Psoas muscle (tissue), 8 donors: Measurements from ENCODE around the gene CUTA. TPM values are rescaled to one million over a fixed set of nuclear protein-coding genes. Genes with fewer than 3 reads are reported as not detected.
A peak's percentile ranks its signal among the peaks of the same experiment; 100 is the strongest.

ENCODE experiments used
- ATAC-seq, 4 donors: fragments of 200-7000 bp; cut with Tn5 transposase; one replicate each; pipeline ENCODE4 v1.9.1; 2020; ENCODE audit warnings: moderate library complexity in 3 of 4, mild to moderate bottlenecking in 2 of 4
- DNase-seq, 2 donors: peaks; one replicate each; pipeline ENCODE4 v3.0.0-alpha.2; 2020
- H3K27ac ChIP-seq: fragments of 200-600 bp; one replicate; pipeline ENCODE4 v1.8.0; 2022
- H3K27me3 ChIP-seq, 3 donors: fragments of 200-600 bp in 1 of 3; one replicate each; pipeline versions ENCODE4 v1.6.1 to v1.8.0; 2013 to 2022; ENCODE audit warnings: low read length in 2 of 3, mild to moderate bottlenecking in 2 of 3, moderate library complexity in 1 of 3; ENCODE audit not compliant: insufficient read depth in 3 of 3
- H3K36me3 ChIP-seq, 2 donors: fragments of 200-600 bp in 1 of 2; one replicate each; pipeline versions ENCODE4 v1.6.1 to v1.8.0; 2013 to 2022; ENCODE audit warnings: low read depth in 1 of 2, mild to moderate bottlenecking in 1 of 2, moderate library complexity in 1 of 2; ENCODE audit not compliant: insufficient read depth in 1 of 2
- H3K4me1 ChIP-seq: fragments of 200-600 bp; one replicate; pipeline ENCODE4 v1.8.0; 2022
- H3K4me3 ChIP-seq: fragments of 200-600 bp; one replicate; pipeline ENCODE4 v1.8.0; 2022; ENCODE audit warnings: mild to moderate bottlenecking
- H3K9me3 ChIP-seq: fragments of 200-600 bp; one replicate; pipeline ENCODE4 v1.8.0; 2022
- WGBS, 3 donors: extraction: QIAGEN DNeasy Blood & Tissue Kit; methylation state at CpG; one replicate each; pipeline versions ENCODE4 v1.1.6 to v1.1.7; 2013; 5-methylcytosine and 5-hydroxymethylcytosine counted together
- intact Hi-C, 2 donors: fragments of 100-400 bp; cut with DNase I; formaldehyde crosslinking; loops; one replicate each; pipeline versions ENCODE4 v1.11.0 to v1.14.2; 2022
- polyA plus RNA-seq, 3 donors: library from polyadenylated mRNA; stranded (reverse); fragments of 200-250 nt; gene quantifications; one replicate each; pipeline ENCODE4 v1.2.3, GENCODE V29; 2013
- total RNA-seq, 4 donors: library from RNA; stranded (reverse); fragmentation: NEBNext Ultra II Directional in 2 of 4; extraction: Animal tissue kit (Norgen Biotek cat#: 25700) in 2 of 4; gene quantifications; one replicate each; pipeline versions ENCODE4 v1.2.1 to v1.2.4, GENCODE V29; 2021 to 2023
- TF ChIP-seq, protein P1 (sequence below): fragments of 200-600 bp; IDR thresholded peaks from one replicate; pipeline ENCODE4 v1.8.0; 2022; ENCODE audit warnings: antibody characterized with exemption
- donor health status: healthy with polysubstance abuse.
- donor health status: DM: no; HTN: no; CAD: no; lungs with moderate emphysema.
- donor health status: Bipolar disorder and iron deficiency.
- donor health status: healthy.
- donor health status: DM: yes; HTN: yes; CAD: no.
- donor health status: DM: no; HTN: no; CAD: no.
- donor health status: DM: no; HTN: no; CAD: no.
- donor health status: DM: yes; HTN: yes; CAD: no.

The CUTA gene
- total and polyA plus RNA-seq, 7 donors: 75.4 to 126 (median 102) TPM

DNA sequence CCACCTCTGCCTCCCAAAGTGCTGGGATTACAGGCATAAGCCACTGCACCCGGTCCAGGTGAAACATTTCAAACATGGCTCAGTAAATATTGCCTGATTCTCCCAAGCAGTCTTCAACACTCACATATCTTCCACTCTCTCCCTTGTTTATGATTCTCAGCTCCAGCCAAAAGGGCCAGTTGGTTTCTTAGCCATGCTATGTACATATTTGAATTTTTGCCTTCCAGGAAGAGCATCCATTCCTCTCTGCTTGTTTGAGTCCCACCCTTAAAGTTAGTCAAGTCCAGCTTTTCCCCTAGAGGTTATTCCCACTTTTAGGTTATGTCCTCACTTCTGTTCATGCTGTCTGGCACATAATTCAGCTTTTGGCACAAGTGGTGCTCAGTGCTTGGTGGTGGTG, 20.4 kb downstream of the CUTA start:
- DNase-seq (no peak), ATAC-seq (no peak)
- Histone ChIP-seq H3K4me3 (no peak overlapping the region), H3K27ac (no peak overlapping the region), H3K4me1 (no peaks in the 10 kb centered on the region), H3K36me3 (no peaks in the 10 kb centered on the region), H3K27me3 (no peaks in the 10 kb centered on the region), H3K9me3 (no peaks in the 10 kb centered on the region)
- intact Hi-C loops: no loop called here
- WGBS, 3 donors: 79 to 92% (median 86%) methylated on average over 1 of the region's 1 CpG
- TF ChIP-seq, protein P1, sequence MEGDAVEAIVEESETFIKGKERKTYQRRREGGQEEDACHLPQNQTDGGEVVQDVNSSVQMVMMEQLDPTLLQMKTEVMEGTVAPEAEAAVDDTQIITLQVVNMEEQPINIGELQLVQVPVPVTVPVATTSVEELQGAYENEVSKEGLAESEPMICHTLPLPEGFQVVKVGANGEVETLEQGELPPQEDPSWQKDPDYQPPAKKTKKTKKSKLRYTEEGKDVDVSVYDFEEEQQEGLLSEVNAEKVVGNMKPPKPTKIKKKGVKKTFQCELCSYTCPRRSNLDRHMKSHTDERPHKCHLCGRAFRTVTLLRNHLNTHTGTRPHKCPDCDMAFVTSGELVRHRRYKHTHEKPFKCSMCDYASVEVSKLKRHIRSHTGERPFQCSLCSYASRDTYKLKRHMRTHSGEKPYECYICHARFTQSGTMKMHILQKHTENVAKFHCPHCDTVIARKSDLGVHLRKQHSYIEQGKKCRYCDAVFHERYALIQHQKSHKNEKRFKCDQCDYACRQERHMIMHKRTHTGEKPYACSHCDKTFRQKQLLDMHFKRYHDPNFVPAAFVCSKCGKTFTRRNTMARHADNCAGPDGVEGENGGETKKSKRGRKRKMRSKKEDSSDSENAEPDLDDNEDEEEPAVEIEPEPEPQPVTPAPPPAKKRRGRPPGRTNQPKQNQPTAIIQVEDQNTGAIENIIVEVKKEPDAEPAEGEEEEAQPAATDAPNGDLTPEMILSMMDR: no peak

DNA sequence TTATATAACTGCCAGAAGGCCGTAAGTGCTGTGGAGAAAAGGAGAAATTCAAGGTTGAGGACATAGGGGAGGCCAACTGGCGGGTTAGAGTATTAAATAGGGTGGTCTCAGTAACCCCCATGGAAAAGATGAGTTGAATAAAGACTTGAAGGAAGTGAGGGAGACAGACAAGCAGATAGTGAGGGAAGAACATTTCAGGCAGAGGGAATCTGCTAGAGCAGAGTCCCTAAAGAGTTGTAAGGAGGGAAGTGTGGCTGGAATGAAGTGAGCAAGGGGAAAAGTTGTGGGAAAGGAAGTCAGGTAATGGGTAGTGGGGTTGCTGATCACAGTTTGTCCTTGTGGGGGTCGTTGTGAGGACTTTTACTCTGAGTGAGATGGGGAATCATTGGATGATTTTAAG, 24.9 kb downstream of the CUTA start:
- H3K9me3 ChIP-seq: no peaks in the 10 kb centered on the region
- no peaks in the 10 kb centered on the region for H3K27me3 ChIP-seq
- DNase-seq (no peak), ATAC-seq (no peak)
- H3K27ac ChIP-seq: no peak overlapping the region
- H3K4me1 ChIP-seq: peaks cover 7% of the 10 kb centered on the region
- WGBS, 3 donors: 48 to 55% (median 55%) methylated on average over 3 of the region's 3 CpGs
- TF ChIP-seq, protein P1: no peak
- intact Hi-C loops: loop anchor here in 1 of 2 donors (5.0 kb wide), 1 partner anchor 34 kb away; no protein-coding TSS in a partner anchor
- no peaks in the 10 kb centered on the region for H3K36me3 ChIP-seq
- H3K4me3 ChIP-seq: no peak overlapping the region

DNA sequence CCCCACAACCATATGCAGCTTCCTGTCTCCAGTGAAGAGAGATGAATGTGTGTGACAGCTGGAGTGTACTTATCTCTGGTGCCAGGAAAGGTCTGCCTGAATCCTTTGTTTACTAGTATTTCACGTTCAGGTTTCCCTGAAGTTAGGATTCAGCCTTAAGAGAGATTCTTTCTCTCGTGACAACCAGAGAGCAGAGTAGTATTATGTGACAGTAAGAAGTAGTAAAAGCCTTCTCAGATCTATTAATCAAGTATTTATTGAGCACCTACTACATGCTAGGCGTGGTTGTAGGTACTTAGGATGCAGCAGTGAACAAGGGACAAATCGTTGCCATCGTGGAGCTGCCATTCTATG, 25.3 kb downstream of the CUTA start:
- Histone ChIP-seq H3K4me3 (peak overlapping the region; percentile 73), H3K27ac (no peak overlapping the region), H3K9me3 (no peaks in the 10 kb centered on the region), H3K36me3 (no peaks in the 10 kb centered on the region), H3K4me1 (peaks cover 7% of the 10 kb centered on the region), H3K27me3 (no peaks in the 10 kb centered on the region)
- no peak for ATAC-seq
- no peak for DNase-seq
- TF ChIP-seq, protein P1: no peak
- WGBS, 3 donors: 32 to 38% (median 33%) methylated on average over 5 of the region's 5 CpGs
- intact Hi-C loops: loop anchor here in 1 of 2 donors (5.0 kb wide), 1 partner anchor 35 kb away; no protein-coding TSS in a partner anchor

GRCh38 chr6:33391922-33392594, 25.8 kb downstream of the CUTA start:
- WGBS, 3 donors: 1% methylated on average over 25 to 31 of the region's 31 CpGs
- no peak for ATAC-seq
- peaks cover 7% of the 10 kb centered on the region for H3K4me1 ChIP-seq
- TF ChIP-seq, protein P1: no peak
- peak overlapping the region; percentile 92 for H3K27ac ChIP-seq
- H3K27me3 ChIP-seq: no peaks in the 10 kb centered on the region
- H3K4me3 ChIP-seq: peak overlapping the region; percentile 73
- H3K9me3 ChIP-seq: no peaks in the 10 kb centered on the region
- no peak for DNase-seq
- intact Hi-C loops: loop anchor here in 1 of 2 donors (2.0 to 5.0 kb wide), 2 partner anchors 35 to 63 kb away; partner anchors contain the start of gene ZBTB9
- H3K36me3 ChIP-seq: no peaks in the 10 kb centered on the region
